ENCODE measurements around the gene ADH1A. TPM values are rescaled to one million over a fixed set of nuclear protein-coding genes. Genes with fewer than 3 reads are reported as not detected.

ADH1A gene
- polyA plus RNA-seq, 1 experiment = not detected

DNA sequence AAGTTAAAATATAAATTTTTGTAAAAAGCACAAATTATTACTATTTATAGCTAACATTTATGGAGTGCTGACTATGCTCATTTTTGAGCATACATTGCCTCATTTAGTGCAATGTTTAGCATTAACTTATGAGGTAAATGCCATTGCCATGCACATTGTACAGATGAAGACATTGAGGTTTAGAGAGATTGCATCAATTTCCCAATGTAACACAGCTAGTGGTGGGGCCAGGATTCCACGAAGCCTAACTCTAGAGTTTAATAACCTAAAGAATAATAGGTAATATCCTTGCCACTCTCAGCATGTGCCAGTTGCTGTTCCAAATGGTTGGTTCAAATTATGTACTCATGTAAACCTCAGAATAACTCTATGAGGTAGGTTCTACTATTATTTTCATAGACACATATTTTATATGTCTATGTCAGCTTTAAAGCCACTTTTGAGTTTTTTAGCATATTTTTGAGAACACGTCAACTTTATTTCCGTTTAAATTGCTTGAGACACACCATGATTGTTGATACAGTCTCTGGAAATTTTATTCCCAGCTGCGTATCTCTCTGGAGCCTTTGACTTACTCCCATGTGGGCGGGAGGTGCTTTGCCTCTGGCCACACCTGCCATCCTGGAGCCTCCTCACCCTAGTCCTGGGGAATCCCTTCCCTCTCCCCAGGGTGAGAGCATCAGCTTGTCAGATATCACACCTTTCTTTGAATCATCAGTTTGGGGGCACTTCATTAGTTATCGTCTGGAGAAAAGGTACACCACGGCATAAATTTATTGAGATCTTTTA lies 10.8 kb upstream of the ADH1A start:
- no peak for DNase-seq (ENCODE audit: low read depth)
- H3K36me3 ChIP-seq (ENCODE audit: control insufficient read depth, insufficient read depth, low read length) = no peaks in the 10 kb centered on the region
- no peaks in the 10 kb centered on the region for H3K27me3 ChIP-seq (ENCODE audit: control insufficient read depth, insufficient read depth, low read length)
- H3K4me3 ChIP-seq (ENCODE audit: low read depth, low read length) = no peak overlapping the region
- no peak for TF ChIP-seq CTCF (IDR thresholded peaks at IDR 0.05; ENCODE audit: insufficient read depth, low read depth, low read length)
- ChIA-PET CTCF (interaction anchor here (1.2 to 1.5 kb wide), 2 partner anchors 23 to 104 kb away, joined by 3 read pairs; no protein-coding TSS in a partner anchor), POLR2A (interaction anchor here (0.6 kb wide), 1 partner anchor 113 kb away, joined by 3 read pairs; no protein-coding TSS in a partner anchor)

GRCh38 chr4:99300934-99301333 lies 10.1 kb upstream of the ADH1A start:
- ChIA-PET POLR2A (no interaction called here), CTCF (interaction anchor here (1.2 to 1.5 kb wide), 2 partner anchors 23 to 104 kb away, joined by 3 read pairs; no protein-coding TSS in a partner anchor)
- TF ChIP-seq CTCF (IDR thresholded peaks at IDR 0.05; ENCODE audit: insufficient read depth, low read depth, low read length) = no peak
- DNase-seq (ENCODE audit: low read depth) = peak; percentile 90
- Histone ChIP-seq H3K4me3 (ENCODE audit: low read depth, low read length) (no peak overlapping the region), H3K27me3 (ENCODE audit: control insufficient read depth, insufficient read depth, low read length) (no peaks in the 10 kb centered on the region), H3K36me3 (ENCODE audit: control insufficient read depth, insufficient read depth, low read length) (no peaks in the 10 kb centered on the region)

GRCh38 chr4:99293357-99293756 lies 2.6 kb upstream of the ADH1A start:
- ChIA-PET POLR2A (no interaction called here), CTCF (interaction anchor here (0.7 kb wide), 1 partner anchor 28 kb away, joined by 3 read pairs; no protein-coding TSS in a partner anchor)
- H3K4me3 ChIP-seq (ENCODE audit: low read depth, low read length) = no peak overlapping the region
- no peaks in the 10 kb centered on the region for H3K36me3 ChIP-seq (ENCODE audit: control insufficient read depth, insufficient read depth, low read length)
- TF ChIP-seq CTCF (IDR thresholded peaks at IDR 0.05; ENCODE audit: insufficient read depth, low read depth, low read length) = no peak
- DNase-seq (ENCODE audit: low read depth) = no peak
- no peaks in the 10 kb centered on the region for H3K27me3 ChIP-seq (ENCODE audit: control insufficient read depth, insufficient read depth, low read length)

DNA sequence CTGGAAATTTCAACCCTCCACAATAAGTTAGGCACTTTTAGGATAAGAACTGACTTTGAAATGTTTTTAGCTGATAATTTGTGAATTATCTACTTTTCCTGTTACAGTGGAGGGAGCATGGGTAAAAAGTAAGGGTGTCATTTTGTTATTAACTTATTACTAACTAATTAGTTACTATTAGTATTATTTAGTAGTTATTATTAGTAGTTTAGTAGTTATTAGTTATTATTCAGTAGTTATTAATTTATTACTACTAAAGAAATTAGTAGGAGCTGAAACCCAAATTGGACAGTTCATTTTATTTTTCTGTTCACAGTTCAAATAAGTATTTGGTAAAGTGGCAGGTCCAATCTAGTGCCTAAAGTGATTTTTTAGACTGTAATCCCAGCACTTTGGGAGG lies 5.4 kb downstream of the ADH1A start:
- POLR2A ChIA-PET = no interaction called here
- DNase-seq (ENCODE audit: low read depth) = no peak

More for the DNA sequence above, 5.4 kb downstream of the ADH1A start:
- TF ChIP-seq CTCF (IDR thresholded peaks at IDR 0.05; ENCODE audit: insufficient read depth, low read depth, low read length) = no peak
- no peak overlapping the region for H3K4me3 ChIP-seq (ENCODE audit: low read depth, low read length)
- CTCF ChIA-PET = no interaction called here
- no peaks in the 10 kb centered on the region for H3K27me3 ChIP-seq (ENCODE audit: control insufficient read depth, insufficient read depth, low read length)
- H3K36me3 ChIP-seq (ENCODE audit: control insufficient read depth, insufficient read depth, low read length) = no peaks in the 10 kb centered on the region

Measured in BJ (cell line).